GM12872 (cell line): Measurements from ENCODE around the gene AP5S1.

Experiments used
- TF ChIP-seq, protein P1 (sequence below): IDR thresholded peaks from 3 replicates; pipeline ENCODE4 v1.5.1; 2011; ENCODE audit warnings: low read depth, mild to moderate bottlenecking, low read length, moderate library complexity; ENCODE audit not compliant: insufficient read depth

The AP5S1 gene

DNA sequence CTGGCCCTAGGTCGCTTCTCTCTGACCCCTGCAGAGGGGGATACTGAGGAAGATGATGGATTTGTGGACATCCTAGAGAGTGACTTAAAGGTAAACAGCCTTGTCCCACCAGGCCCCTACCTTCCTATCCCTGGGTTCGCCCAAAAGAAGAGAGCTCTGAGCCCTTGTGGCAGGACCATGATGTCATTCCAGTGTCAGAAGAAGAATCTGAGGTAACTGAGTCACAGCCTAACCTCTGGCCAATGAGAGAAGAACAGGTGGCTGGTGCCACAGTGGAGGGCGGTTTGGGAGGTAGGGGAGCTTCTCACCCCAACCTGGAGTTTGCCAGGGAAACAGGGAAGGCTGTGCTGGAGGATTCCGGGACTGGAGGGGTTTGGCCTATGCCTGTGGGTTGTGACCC lies 19.0 kb upstream of the AP5S1 start:
- TF ChIP-seq, protein P1, sequence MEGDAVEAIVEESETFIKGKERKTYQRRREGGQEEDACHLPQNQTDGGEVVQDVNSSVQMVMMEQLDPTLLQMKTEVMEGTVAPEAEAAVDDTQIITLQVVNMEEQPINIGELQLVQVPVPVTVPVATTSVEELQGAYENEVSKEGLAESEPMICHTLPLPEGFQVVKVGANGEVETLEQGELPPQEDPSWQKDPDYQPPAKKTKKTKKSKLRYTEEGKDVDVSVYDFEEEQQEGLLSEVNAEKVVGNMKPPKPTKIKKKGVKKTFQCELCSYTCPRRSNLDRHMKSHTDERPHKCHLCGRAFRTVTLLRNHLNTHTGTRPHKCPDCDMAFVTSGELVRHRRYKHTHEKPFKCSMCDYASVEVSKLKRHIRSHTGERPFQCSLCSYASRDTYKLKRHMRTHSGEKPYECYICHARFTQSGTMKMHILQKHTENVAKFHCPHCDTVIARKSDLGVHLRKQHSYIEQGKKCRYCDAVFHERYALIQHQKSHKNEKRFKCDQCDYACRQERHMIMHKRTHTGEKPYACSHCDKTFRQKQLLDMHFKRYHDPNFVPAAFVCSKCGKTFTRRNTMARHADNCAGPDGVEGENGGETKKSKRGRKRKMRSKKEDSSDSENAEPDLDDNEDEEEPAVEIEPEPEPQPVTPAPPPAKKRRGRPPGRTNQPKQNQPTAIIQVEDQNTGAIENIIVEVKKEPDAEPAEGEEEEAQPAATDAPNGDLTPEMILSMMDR: no peak

DNA sequence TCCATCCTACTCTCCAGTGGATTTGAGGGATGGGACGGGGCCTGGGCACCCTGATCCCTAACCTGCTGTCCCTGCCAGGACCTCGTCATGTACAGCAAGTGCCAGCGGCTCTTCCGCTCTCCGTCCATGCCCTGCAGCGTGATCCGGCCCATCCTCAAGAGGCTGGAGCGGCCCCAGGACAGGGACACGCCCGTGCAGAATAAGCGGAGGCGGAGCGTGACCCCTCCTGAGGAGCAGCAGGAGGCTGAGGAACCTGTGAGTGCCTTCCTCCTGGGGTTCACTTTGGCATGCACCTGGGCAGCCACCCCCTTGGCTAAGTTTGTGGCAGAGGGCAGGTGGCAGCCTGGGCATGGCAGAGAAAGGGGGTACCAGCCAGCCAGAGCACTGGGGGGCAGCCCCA lies 18.5 kb upstream of the AP5S1 start:
- TF ChIP-seq, protein P1: no peak

DNA sequence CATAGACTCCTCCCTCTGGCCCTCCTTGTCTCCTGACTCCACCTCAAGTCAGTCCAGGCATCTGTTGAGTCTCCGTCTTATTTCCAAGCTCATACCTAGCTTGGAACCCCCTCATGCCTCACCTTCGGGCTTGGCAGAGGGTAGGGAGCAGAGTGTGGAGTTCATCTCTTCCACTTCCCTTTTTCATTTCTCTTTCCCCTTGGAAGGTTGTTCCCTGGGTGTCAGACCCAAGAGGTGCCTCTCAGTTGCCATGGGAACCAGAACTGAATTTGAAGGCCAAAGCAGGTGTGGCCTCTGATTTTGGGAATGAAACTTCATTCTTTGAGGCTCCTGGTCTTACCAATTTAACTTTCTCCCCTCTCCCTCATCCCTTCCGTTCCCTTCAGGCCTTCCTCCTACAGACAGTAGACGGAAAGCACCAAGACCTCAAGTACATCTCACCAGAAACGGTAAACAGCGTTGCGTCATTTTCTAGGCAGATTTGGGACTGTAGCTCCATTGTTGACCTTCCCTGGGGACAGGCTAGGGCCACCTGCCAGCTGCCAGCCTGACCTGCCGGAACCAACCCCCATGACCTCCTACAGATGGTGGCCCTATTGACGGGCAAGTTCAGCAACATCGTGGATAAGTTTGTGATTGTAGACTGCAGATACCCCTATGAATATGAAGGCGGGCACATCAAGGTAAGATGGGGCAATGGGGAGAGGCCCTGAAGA lies 17.7 kb upstream of the AP5S1 start:
- TF ChIP-seq, protein P1: no peak

DNA sequence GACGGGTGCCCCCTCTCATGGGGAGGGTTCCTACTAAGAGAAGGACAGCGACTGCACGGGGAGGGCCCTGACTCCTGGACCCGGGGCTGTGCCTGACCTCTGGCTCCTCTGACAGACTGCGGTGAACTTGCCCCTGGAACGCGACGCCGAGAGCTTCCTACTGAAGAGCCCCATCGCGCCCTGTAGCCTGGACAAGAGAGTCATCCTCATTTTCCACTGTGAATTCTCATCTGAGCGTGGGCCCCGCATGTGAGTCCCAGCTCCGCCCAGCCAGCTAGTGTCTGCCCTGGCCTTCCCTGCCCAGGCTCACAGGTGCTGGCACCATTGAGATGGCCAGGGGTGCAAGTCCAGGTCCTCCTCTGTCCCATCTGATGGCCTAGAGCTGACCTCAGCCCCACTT lies 17.1 kb upstream of the AP5S1 start:
- TF ChIP-seq, protein P1: no peak

DNA sequence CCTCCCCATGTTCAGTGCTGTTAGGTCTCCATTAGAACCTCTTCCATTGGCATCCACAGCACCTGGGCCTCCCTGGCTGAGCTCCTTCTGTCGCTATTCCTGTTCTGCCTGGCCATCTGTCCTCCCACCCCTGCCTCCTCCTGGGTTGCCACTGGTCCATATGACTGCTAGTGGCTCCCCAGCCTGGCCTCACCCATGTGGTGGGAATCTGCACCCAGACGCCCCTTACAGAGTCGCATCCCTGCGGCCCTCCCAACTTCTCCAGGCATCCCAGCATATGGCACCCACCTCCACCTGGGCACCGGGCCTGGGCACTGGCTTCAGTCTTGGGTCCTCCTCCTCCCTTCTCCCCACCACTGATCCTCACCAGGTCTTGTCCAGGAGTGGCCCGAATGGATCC lies 16.5 kb upstream of the AP5S1 start:
- TF ChIP-seq, protein P1: no peak

DNA sequence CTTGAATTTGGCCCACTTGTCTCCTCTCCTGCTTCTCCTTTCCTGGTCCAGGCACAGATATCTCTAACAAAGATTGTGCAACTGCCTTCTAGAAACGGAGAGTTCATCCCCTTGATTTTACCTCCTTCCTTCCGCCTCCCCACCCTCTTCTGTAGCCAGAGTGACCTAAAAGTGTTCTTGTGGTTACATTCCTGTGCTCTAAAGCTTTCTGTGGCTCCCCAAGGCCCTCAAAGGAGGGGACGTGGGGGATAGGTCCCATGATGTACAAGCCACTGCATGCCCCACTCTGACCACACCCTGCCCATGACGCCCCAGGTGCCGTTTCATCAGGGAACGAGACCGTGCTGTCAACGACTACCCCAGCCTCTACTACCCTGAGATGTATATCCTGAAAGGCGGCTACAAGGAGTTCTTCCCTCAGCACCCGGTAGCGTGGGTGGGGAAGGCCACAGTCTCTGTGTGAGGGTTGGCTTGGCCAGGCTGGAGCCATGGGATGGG lies 16.0 kb upstream of the AP5S1 start:
- TF ChIP-seq, protein P1: no peak

DNA sequence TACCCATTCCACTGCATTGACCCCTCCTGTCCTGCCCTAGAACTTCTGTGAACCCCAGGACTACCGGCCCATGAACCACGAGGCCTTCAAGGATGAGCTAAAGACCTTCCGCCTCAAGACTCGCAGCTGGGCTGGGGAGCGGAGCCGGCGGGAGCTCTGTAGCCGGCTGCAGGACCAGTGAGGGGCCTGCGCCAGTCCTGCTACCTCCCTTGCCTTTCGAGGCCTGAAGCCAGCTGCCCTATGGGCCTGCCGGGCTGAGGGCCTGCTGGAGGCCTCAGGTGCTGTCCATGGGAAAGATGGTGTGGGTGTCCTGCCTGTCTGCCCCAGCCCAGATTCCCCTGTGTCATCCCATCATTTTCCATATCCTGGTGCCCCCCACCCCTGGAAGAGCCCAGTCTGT lies 15.6 kb upstream of the AP5S1 start:
- TF ChIP-seq, protein P1: no peak
